ENCODE results near the gene OCSTAMP. TPM values are rescaled to one million over a fixed set of nuclear protein-coding genes. Genes with fewer than 3 reads are reported as not detected.

OCSTAMP gene
- total and polyA plus RNA-seq, 2 experiments from 2014 or later = 0.32 to 0.45 TPM

DNA sequence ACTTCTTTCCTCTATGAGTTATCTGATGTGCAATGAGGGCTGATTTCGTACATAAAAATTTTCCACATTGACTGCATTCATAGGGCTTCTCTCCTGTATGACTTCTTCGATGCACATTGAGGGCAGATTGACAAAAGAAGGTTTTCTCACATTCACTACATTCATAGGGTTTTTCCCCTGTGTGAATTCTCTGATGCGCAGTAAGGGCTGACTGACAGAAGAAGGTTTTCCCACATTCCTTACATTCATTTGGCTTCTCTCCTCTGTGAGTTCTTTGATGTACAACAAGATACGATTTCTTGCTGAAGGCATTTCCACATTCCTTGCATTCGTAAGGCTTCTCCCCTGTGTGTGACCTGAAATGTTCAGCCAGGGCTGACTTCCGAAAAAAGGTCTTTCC lies 48.5 kb downstream of the OCSTAMP start (continued):
- TF ChIP-seq, protein P1, sequence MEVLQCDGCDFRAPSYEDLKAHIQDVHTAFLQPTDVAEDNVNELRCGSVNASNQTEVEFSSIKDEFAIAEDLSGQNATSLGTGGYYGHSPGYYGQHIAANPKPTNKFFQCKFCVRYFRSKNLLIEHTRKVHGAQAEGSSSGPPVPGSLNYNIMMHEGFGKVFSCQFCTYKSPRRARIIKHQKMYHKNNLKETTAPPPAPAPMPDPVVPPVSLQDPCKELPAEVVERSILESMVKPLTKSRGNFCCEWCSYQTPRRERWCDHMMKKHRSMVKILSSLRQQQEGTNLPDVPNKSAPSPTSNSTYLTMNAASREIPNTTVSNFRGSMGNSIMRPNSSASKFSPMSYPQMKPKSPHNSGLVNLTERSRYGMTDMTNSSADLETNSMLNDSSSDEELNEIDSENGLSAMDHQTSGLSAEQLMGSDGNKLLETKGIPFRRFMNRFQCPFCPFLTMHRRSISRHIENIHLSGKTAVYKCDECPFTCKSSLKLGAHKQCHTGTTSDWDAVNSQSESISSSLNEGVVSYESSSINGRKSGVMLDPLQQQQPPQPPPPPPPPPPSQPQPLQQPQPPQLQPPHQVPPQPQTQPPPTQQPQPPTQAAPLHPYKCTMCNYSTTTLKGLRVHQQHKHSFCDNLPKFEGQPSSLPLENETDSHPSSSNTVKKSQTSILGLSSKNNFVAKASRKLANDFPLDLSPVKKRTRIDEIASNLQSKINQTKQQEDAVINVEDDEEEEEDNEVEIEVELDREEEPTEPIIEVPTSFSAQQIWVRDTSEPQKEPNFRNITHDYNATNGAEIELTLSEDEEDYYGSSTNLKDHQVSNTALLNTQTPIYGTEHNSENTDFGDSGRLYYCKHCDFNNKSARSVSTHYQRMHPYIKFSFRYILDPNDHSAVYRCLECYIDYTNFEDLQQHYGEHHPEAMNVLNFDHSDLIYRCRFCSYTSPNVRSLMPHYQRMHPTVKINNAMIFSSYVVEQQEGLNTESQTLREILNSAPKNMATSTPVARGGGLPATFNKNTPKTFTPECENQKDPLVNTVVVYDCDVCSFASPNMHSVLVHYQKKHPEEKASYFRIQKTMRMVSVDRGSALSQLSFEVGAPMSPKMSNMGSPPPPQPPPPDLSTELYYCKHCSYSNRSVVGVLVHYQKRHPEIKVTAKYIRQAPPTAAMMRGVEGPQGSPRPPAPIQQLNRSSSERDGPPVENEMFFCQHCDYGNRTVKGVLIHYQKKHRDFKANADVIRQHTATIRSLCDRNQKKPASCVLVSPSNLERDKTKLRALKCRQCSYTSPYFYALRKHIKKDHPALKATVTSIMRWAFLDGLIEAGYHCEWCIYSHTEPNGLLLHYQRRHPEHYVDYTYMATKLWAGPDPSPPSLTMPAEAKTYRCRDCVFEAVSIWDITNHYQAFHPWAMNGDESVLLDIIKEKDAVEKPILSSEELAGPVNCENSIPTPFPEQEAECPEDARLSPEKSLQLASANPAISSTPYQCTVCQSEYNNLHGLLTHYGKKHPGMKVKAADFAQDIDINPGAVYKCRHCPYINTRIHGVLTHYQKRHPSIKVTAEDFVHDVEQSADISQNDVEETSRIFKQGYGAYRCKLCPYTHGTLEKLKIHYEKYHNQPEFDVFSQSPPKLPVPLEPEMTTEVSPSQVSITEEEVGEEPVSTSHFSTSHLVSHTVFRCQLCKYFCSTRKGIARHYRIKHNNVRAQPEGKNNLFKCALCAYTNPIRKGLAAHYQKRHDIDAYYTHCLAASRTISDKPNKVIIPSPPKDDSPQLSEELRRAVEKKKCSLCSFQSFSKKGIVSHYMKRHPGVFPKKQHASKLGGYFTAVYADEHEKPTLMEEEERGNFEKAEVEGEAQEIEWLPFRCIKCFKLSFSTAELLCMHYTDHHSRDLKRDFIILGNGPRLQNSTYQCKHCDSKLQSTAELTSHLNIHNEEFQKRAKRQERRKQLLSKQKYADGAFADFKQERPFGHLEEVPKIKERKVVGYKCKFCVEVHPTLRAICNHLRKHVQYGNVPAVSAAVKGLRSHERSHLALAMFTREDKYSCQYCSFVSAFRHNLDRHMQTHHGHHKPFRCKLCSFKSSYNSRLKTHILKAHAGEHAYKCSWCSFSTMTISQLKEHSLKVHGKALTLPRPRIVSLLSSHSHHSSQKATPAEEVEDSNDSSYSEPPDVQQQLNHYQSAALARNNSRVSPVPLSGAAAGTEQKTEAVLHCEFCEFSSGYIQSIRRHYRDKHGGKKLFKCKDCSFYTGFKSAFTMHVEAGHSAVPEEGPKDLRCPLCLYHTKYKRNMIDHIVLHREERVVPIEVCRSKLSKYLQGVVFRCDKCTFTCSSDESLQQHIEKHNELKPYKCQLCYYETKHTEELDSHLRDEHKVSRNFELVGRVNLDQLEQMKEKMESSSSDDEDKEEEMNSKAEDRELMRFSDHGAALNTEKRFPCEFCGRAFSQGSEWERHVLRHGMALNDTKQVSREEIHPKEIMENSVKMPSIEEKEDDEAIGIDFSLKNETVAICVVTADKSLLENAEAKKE (CRISPR knock-in tag; IDR thresholded peaks at IDR 0.05) = no peak

DNA sequence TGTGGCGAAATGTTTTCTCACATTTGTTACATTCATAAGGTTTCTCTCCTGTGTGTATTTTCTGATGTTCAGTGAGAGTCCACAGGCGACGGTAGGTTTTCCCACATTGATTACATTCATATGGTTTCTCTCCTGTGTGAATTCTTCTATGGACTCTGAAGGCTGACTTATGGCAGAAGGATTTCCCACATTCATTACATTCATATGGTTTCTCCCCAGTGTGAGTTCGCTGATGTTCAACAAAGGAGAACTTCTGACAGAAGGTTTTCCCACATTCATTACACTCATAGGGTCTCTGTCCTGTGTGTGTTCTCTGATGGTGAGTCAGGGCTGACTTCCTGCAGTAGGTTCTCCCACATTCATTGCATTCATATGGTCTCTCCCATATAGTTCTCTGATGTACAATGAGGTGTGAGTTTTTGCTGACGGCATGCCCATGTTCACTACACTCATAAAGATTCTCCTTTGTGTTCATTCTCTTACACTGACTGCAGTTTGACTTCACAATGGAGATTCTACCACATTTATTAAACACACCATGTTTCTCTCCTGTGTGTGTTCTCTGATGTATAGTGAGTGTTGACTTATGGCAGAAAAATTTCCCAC lies 49.0 kb downstream of the OCSTAMP start:
- Histone ChIP-seq H3K4me1 (ENCODE audit: insufficient read depth) (no peaks in the 10 kb centered on the region), H3K79me2 (replicated peaks; ENCODE audit: insufficient read depth) (no peaks in the 10 kb centered on the region), H2AFZ (no peak overlapping the region), H3K27ac (ENCODE audit: low read depth) (no peak overlapping the region), H3K9me2 (ENCODE audit: insufficient read depth) (no peaks in the 10 kb centered on the region), H3K4me3 (no peak overlapping the region; the same call in 1 of the 2 replicates), H4K20me1 (replicated peaks; ENCODE audit: insufficient read depth) (no peaks in the 10 kb centered on the region), H3K27me3 (ENCODE audit: insufficient read depth) (no peaks in the 10 kb centered on the region), H3F3A (replicated peaks; ENCODE audit: low read depth) (peaks cover 5% of the 10 kb centered on the region; the same call in 1 of the 2 replicates), H3K4me2 (no peak overlapping the region), H3K36me3 (ENCODE audit: insufficient read depth) (peaks cover 71% of the 10 kb centered on the region)
- Mint-ChIP-seq H3K36me3 (ENCODE audit: low read depth) (peaks cover 99% of the 10 kb centered on the region), H3K4me1 (no peaks in the 10 kb centered on the region), H3K27ac (no peak overlapping the region), H3K9me3 (peaks cover 89% of the 10 kb centered on the region), H3K27me3 (ENCODE audit: insufficient read depth, low read depth, poor library complexity) (peaks cover 6% of the 10 kb centered on the region), H3K4me3 (no peak overlapping the region)
- DNase-seq (ENCODE audit: low spot score) (peak; percentile 11), ATAC-seq (no peak)
- TF ChIP-seq JUNB (IDR thresholded peaks at IDR 0.05; ENCODE audit: unreplicated experiment) (no peak), ETS1 (IDR thresholded peaks at IDR 0.05) (no peak), REST (IDR thresholded peaks at IDR 0.05; ENCODE audit: unreplicated experiment) (no peak), EZH2 (IDR thresholded peaks at IDR 0.05; ENCODE audit: low read depth, unreplicated experiment) (no peak), EZH2phosphoT487 (IDR thresholded peaks at IDR 0.05; ENCODE audit: unreplicated experiment) (no peak), POLR2AphosphoS5 (IDR thresholded peaks at IDR 0.05; ENCODE audit: low read depth) (no peak), ZNF114 (CRISPR knock-in tag; IDR thresholded peaks at IDR 0.05) (no peak), CREB1 (CRISPR knock-in tag; IDR thresholded peaks at IDR 0.05; ENCODE audit: low read depth) (no peak), ZNF331 (CRISPR knock-in tag; IDR thresholded peaks at IDR 0.05; ENCODE audit: low read depth) (no peak), NANOG (IDR thresholded peaks at IDR 0.05; ENCODE audit: borderline replicate concordance) (no peak), STAT1 (IDR thresholded peaks at IDR 0.05; ENCODE audit: unreplicated experiment) (no peak)
- TF ChIP-seq, protein P2, sequence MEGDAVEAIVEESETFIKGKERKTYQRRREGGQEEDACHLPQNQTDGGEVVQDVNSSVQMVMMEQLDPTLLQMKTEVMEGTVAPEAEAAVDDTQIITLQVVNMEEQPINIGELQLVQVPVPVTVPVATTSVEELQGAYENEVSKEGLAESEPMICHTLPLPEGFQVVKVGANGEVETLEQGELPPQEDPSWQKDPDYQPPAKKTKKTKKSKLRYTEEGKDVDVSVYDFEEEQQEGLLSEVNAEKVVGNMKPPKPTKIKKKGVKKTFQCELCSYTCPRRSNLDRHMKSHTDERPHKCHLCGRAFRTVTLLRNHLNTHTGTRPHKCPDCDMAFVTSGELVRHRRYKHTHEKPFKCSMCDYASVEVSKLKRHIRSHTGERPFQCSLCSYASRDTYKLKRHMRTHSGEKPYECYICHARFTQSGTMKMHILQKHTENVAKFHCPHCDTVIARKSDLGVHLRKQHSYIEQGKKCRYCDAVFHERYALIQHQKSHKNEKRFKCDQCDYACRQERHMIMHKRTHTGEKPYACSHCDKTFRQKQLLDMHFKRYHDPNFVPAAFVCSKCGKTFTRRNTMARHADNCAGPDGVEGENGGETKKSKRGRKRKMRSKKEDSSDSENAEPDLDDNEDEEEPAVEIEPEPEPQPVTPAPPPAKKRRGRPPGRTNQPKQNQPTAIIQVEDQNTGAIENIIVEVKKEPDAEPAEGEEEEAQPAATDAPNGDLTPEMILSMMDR (conservative IDR thresholded peaks at IDR 0.05; ENCODE audit: low read depth in 2 of 2) = no peak

Data from GM23338 (cell line).